Measurements from ENCODE around the gene CAMTA1.

CAMTA1 gene

GRCh38 chr1:7432102-7432899 lies 647.0 kb downstream of the CAMTA1 start:
- FAIRE-seq (no peak), DNase-seq (ENCODE audit: insufficient read length, low spot score) (no peak)
- TF ChIP-seq, protein P1, sequence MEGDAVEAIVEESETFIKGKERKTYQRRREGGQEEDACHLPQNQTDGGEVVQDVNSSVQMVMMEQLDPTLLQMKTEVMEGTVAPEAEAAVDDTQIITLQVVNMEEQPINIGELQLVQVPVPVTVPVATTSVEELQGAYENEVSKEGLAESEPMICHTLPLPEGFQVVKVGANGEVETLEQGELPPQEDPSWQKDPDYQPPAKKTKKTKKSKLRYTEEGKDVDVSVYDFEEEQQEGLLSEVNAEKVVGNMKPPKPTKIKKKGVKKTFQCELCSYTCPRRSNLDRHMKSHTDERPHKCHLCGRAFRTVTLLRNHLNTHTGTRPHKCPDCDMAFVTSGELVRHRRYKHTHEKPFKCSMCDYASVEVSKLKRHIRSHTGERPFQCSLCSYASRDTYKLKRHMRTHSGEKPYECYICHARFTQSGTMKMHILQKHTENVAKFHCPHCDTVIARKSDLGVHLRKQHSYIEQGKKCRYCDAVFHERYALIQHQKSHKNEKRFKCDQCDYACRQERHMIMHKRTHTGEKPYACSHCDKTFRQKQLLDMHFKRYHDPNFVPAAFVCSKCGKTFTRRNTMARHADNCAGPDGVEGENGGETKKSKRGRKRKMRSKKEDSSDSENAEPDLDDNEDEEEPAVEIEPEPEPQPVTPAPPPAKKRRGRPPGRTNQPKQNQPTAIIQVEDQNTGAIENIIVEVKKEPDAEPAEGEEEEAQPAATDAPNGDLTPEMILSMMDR (IDR thresholded peaks at IDR 0.05; ENCODE audit: insufficient read depth, missing control alignments) = no peak

DNA sequence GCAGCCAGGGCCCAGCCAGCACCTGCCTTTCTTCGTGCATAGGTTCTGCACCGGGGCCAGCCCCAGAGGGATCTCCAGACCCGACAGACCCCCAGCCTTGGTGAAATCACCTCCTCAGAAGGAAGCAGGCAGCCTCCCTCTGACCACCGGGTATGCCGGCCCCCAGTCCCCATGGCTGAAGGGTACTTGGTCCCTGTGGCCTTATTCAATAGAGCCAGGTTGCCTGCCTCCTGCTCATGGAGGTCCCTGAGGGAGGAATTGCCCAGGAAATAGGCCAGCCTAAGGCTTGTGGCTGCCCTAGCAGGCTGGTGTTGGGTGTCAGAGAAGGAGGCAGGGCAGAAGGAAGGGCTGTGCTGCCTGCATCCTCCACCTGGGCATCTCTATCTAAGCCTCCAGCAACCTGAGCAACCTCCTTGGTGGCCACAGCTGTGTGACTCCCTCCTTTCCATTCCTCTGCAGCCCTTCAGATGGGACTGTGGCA lies 647.7 kb downstream of the CAMTA1 start:
- FAIRE-seq = no peak
- TF ChIP-seq, protein P1 (IDR thresholded peaks at IDR 0.05; ENCODE audit: insufficient read depth, missing control alignments) = no peak
- no peak for DNase-seq (ENCODE audit: insufficient read length, low spot score)

GRCh38 chr1:7434566-7434965 lies 649.3 kb downstream of the CAMTA1 start:
- no peak for FAIRE-seq
- TF ChIP-seq, protein P1 (IDR thresholded peaks at IDR 0.05; ENCODE audit: insufficient read depth, missing control alignments) = no peak
- DNase-seq (ENCODE audit: insufficient read length, low spot score) = no peak

- TF ChIP-seq, protein P1 (IDR thresholded peaks at IDR 0.05; ENCODE audit: insufficient read depth, missing control alignments) = no peak
- DNase-seq (ENCODE audit: insufficient read length, low spot score) (no peak), FAIRE-seq (no peak)
Measured at GRCh38 chr1:7435276-7436055, 650.2 kb downstream of the CAMTA1 start.

GRCh38 chr1:7436056-7437005 lies 651.1 kb downstream of the CAMTA1 start:
- DNase-seq (ENCODE audit: insufficient read length, low spot score) (no peak), FAIRE-seq (no peak)
- TF ChIP-seq, protein P1 (IDR thresholded peaks at IDR 0.05; ENCODE audit: insufficient read depth, missing control alignments) = no peak

DNA sequence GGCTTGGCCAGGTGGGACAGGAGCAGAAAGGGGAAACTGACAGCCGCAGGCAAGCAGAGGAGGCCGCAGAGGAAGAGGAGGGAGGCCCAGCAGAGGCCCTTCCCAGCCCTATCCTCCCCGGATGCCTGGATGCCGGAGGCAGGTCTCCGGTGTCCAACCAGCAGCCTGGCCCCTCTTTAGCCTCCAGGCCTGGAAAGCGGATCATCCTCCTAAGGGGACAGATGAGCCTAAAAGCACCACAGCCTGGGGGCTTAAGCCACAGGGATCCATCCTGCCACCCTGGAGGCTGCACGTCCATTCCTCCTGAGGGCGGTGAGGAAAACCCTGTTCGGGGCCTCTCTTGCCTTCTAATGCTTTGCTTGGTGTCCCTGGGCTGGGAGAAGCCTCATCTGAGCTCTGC lies 651.8 kb downstream of the CAMTA1 start:
- TF ChIP-seq, protein P1 (IDR thresholded peaks at IDR 0.05; ENCODE audit: insufficient read depth, missing control alignments) = no peak
- FAIRE-seq (no peak), DNase-seq (ENCODE audit: insufficient read length, low spot score) (no peak)
